SU-DHL-6 (cell line): ENCODE results near the gene WDR35.

Experiments used
- EZH2phosphoT487 ChIP-seq: fragments of 200-600 bp; sonication (generic), shearing (Covaris generic); conservative IDR thresholded peaks from 2 replicates; pipeline ENCODE4 v1.6.1; 2018; ENCODE audit warnings: mild to moderate bottlenecking, antibody characterized with exemption, low read length, moderate library complexity, mixed read lengths
- TF ChIP-seq, protein P1 (sequence below): fragments of 200-600 bp; sonication (generic); IDR thresholded peaks from one replicate; pipeline ENCODE4 v1.5.1; 2017; ENCODE audit warnings: antibody characterized with exemption, mild to moderate bottlenecking, low read length, moderate library complexity; ENCODE audit not compliant: insufficient read depth, poor library complexity, severe bottlenecking

DNA sequence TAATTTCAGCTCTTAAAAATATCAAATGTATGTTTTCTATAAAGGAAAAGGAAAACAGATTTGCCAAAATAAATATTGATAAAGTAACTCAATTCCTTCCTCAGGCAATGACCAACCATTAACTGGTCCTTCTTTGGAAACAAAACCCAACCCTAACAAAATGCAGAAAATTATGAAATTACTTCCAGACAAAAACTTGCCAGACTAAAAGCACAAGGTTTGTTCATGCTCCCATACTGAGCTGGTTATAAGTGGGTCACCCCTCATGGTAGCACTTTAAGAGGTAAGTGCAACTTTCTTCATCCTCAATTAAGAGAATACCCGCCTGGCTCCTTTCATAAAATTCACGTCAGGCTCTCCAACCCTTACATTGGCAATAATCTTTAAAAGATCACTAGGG, 57.0 kb downstream of the WDR35 start:
- TF ChIP-seq, protein P1, sequence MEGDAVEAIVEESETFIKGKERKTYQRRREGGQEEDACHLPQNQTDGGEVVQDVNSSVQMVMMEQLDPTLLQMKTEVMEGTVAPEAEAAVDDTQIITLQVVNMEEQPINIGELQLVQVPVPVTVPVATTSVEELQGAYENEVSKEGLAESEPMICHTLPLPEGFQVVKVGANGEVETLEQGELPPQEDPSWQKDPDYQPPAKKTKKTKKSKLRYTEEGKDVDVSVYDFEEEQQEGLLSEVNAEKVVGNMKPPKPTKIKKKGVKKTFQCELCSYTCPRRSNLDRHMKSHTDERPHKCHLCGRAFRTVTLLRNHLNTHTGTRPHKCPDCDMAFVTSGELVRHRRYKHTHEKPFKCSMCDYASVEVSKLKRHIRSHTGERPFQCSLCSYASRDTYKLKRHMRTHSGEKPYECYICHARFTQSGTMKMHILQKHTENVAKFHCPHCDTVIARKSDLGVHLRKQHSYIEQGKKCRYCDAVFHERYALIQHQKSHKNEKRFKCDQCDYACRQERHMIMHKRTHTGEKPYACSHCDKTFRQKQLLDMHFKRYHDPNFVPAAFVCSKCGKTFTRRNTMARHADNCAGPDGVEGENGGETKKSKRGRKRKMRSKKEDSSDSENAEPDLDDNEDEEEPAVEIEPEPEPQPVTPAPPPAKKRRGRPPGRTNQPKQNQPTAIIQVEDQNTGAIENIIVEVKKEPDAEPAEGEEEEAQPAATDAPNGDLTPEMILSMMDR: no peak
- no peak for TF ChIP-seq EZH2phosphoT487
